GM12878 (cell line): ENCODE data around the gene TCF15. TPM values are rescaled to one million over a fixed set of nuclear protein-coding genes. Genes with fewer than 3 reads are reported as not detected.

Experiments
- ATAC-seq: fragments of 200-7000 bp; cut with Tn5 transposase; 3 replicates; pipeline ENCODE4 v1.9.1; 2020; ENCODE audit warnings: mild to moderate bottlenecking, moderate library complexity
- BruUV-seq: library from RNA; stranded (reverse); fragments of 400-500 nt; replicated peaks from 2 replicates; lab custom pipeline; 2021; lab: Mats Ljungman, UMichigan
- CTCF ChIA-PET: fragments of 300-600 bp; sonication (Branson Sonifier 250); formaldehyde crosslinking; extraction: SDS; loops from one replicate; lab custom pipeline; 2021; ENCODE audit warnings: inconsistent platforms; lab: Yijun Ruan, JAX
- POLR2A ChIA-PET: fragments of 350-600 bp; formaldehyde crosslinking; extraction: SDS; loops from one replicate; lab custom pipeline; 2021; ENCODE audit warnings: inconsistent platforms; lab: Charles Lee
- RAD21 ChIA-PET: fragments of 300-600 bp; sonication (Branson Sonifier 250); formaldehyde crosslinking; loops from one replicate; lab custom pipeline; 2023; ENCODE audit warnings: antibody characterized with exemption; ENCODE audit not compliant: unreplicated experiment; lab: Charles Lee
- SMC1A ChIA-PET: fragments of 300-600 bp; sonication (Branson Sonifier 250); formaldehyde crosslinking; loops from one replicate; lab custom pipeline; 2023; ENCODE audit not compliant: unreplicated experiment, uncharacterized antibody; lab: Charles Lee
- DNase-seq: peaks from one replicate; pipeline ENCODE4 v3.0.0-alpha.2; 2011; ENCODE audit warnings: low read depth, low spot score
- FAIRE-seq: peaks from 3 replicates; lab custom pipeline; 2011; peaks lifted over from hg19 to GRCh38; lab: Jason Lieb, UNC
- H2AFZ ChIP-seq: 2 replicates; pipeline ENCODE4 v1.6.0; 2011; ENCODE audit warnings: low read depth, low read length, control low read depth; ENCODE audit not compliant: control insufficient read depth
- H3K27ac ChIP-seq: 2 replicates; pipeline ENCODE4 v1.5.1; 2011; ENCODE audit warnings: control low read depth; ENCODE audit not compliant: control insufficient read depth, insufficient read depth
- H3K27me3 ChIP-seq, 2 experiments: replicated peaks in 1 of 2; 2 replicates each; pipeline versions ENCODE4 v1.6.0 to v1.6.1; 2011; ENCODE audit warnings: low read length in 1 of 2; ENCODE audit not compliant: control insufficient read depth in 2 of 2, insufficient read depth in 2 of 2
- H3K36me3 ChIP-seq, 2 experiments: 2 replicates each; pipeline ENCODE4 v1.5.1; 2011; ENCODE audit warnings: low read length in 1 of 2; ENCODE audit not compliant: control insufficient read depth in 2 of 2, insufficient read depth in 2 of 2
- H3K4me1 ChIP-seq: 2 replicates; pipeline ENCODE4 v1.6.1; 2011; ENCODE audit warnings: mild to moderate bottlenecking, low read length, moderate library complexity, mixed read lengths; ENCODE audit not compliant: control insufficient read depth, insufficient read depth
- H3K4me2 ChIP-seq: 2 replicates; pipeline ENCODE4 v1.6.0; 2011; ENCODE audit warnings: control low read depth; ENCODE audit not compliant: control insufficient read depth, insufficient read depth
- H3K4me3 ChIP-seq: fragments of 200-600 bp; sonication (generic); 2 replicates; pipeline ENCODE4 v1.5.1; 2016
- H3K79me2 ChIP-seq: 2 replicates; pipeline ENCODE4 v1.6.0; 2011; ENCODE audit warnings: low read length; ENCODE audit not compliant: control insufficient read depth, insufficient read depth
- H3K9ac ChIP-seq: 2 replicates; pipeline ENCODE4 v1.8.0; 2011; ENCODE audit warnings: low read length, control low read depth, mixed read lengths; ENCODE audit not compliant: control insufficient read depth, insufficient read depth
- H3K9me3 ChIP-seq: replicated peaks from 3 replicates; pipeline ENCODE4 v1.5.1; 2011; ENCODE audit warnings: mild to moderate bottlenecking, low read length; ENCODE audit not compliant: control insufficient read depth, insufficient read depth
- H4K20me1 ChIP-seq: 2 replicates; pipeline ENCODE4 v1.6.0; 2011; ENCODE audit not compliant: control insufficient read depth, insufficient read depth
- BHLHE40 ChIP-seq, 2 experiments: fragments of 450-650 bp in 1 of 2; IDR thresholded peaks; 2 replicates each; pipeline ENCODE4 v1.6.1; 2011 to 2017; ENCODE audit warnings: low read depth in 2 of 2, borderline replicate concordance in 1 of 2, improper control_type of control experiment in 1 of 2, low read length in 1 of 2, mild to moderate bottlenecking in 1 of 2
- WGBS: methylation state at CpG from one replicate; pipeline ENCODE4 v1.1.6; 2016; ENCODE audit warnings: low lambda C conversion rate; ENCODE audit not compliant: insufficient replicate concordance, insufficient coverage; ENCODE audit errors: missing lambda C conversion rate; 5-methylcytosine and 5-hydroxymethylcytosine counted together
- in situ Hi-C: fragments of 300-500 bp; cut with MboI; formaldehyde crosslinking; loops from 9 replicates; pipeline ENCODE4 v1.14.3; 2018; ENCODE audit warnings: mixed read lengths
- intact Hi-C: fragments of 100-400 bp; cut with micrococcal nuclease; formaldehyde crosslinking; loops from one replicate; pipeline ENCODE4 v1.14.2; 2022; ENCODE audit not compliant: unreplicated experiment
- polyA plus RNA-seq, 11 experiments: library from polyadenylated mRNA; depleted of rRNA in 4 of 11; unstranded in 6 of 11; stranded (reverse) in 5 of 11; fragments of >200 nt; fragmentation: Nextera tagmentation in 4 of 11; fragmentation: Illumina TruSeq in 1 of 11; extraction: Ambion mirVana in 4 of 11; extraction: Trizol in 1 of 11; gene quantifications; 1 replicate in 1 of 11; 2 replicates in 10 of 11; pipeline versions ENCODE4 v1.2.1 to v1.2.3, GENCODE V29; 2011 to 2016; ENCODE audit warnings: inconsistent platforms in 2 of 11, missing spikeins in 2 of 11, low read depth in 1 of 11
- total RNA-seq, 4 experiments: library from RNA; depleted of rRNA in 3 of 4; stranded (reverse); fragments of >200 nt in 3 of 4; fragmentation: Illumina TruSeq in 1 of 4; extraction: Trizol in 1 of 4; gene quantifications; 2 replicates each; pipeline versions ENCODE4 v1.2.1 to v1.2.3, GENCODE V29; 2013 to 2021
- TF ChIP-seq, protein P1 (sequence below): fragments of 450-650 bp; IDR thresholded peaks from 2 replicates; pipeline ENCODE4 v1.6.1; 2018; ENCODE audit warnings: borderline replicate concordance, mild to moderate bottlenecking; ENCODE audit not compliant: partially characterized antibody

TCF15 gene
- total and polyA plus RNA-seq, 10 of the 15 experiments (the other 5 are each of a cell fraction or from before 2014, with no cell fraction given), result 0.08 TPM; not detected in 9

DNA sequence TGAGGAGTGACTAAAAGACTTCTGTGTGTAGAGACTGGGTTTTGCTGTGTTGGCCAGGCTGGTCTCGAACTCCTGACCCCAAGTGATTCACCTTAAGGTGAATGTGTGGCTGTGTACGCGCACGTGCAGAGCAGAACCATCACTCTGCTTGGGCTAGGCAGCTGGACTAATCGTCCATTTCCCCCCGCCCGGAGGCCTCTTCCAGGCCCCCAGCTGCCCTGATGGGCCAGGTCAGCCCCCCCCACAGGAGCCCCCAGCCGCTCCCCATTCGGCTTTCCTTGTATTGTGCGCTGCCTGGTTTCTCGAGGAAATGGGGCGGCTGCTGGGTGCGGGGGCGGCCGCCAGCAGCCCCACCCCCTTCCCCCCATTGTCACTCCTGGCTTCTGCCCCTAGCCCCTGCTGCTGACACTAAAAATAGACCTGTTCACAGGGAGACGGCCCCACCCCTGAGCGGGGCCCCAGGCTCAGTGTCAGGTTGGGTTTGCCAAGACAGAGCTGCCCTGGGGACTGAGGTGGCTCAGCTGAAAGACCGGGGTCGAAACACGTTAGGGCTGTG is 41.9 kb downstream of the TCF15 start:
- ChIA-PET CTCF (interaction anchor here (0.5 to 8.4 kb wide), 4 partner anchors 10 to 171 kb away, joined by 3 to 46 read pairs (median 4); no protein-coding TSS in a partner anchor), RAD21 (interaction anchor here (1.0 kb wide), 2 partner anchors 77 kb away, joined by 3 to 5 read pairs; no protein-coding TSS in a partner anchor), POLR2A (interaction anchor here (0.6 kb wide), 1 partner anchor 60 kb away, joined by 3 read pairs; no protein-coding TSS in a partner anchor), SMC1A (interaction anchor here (0.7 kb wide), 1 partner anchor 77 kb away, joined by 3 read pairs; no protein-coding TSS in a partner anchor)
- BruUV-seq, result no TSS peak
- H3K79me2 ChIP-seq, result no peaks in the 10 kb centered on the region
- TF ChIP-seq BHLHE40 (IDR thresholded peaks at IDR 0.05; ENCODE audit: borderline replicate concordance in 1 of 2, low read depth in 2 of 2, low read length in 1 of 2), result peak in 1 of 2 experiments; percentile 22; a peak in 1 of 4 replicates
- TF ChIP-seq, protein P1, sequence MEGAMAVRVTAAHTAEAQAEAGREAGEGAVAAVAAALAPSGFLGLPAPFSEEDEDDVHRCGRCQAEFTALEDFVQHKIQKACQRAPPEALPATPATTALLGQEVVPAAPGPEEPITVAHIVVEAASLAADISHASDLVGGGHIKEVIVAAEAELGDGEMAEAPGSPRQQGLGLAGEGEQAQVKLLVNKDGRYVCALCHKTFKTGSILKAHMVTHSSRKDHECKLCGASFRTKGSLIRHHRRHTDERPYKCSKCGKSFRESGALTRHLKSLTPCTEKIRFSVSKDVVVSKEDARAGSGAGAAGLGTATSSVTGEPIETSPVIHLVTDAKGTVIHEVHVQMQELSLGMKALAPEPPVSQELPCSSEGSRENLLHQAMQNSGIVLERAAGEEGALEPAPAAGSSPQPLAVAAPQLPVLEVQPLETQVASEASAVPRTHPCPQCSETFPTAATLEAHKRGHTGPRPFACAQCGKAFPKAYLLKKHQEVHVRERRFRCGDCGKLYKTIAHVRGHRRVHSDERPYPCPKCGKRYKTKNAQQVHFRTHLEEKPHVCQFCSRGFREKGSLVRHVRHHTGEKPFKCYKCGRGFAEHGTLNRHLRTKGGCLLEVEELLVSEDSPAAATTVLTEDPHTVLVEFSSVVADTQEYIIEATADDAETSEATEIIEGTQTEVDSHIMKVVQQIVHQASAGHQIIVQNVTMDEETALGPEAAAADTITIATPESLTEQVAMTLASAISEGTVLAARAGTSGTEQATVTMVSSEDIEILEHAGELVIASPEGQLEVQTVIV, result no peak
- no peak overlapping the region for H3K9ac ChIP-seq
- FAIRE-seq (no peak), ATAC-seq (no peak), DNase-seq (no peak)
- H3K27me3 ChIP-seq, result peaks cover 0 to 7% of the 10 kb centered on the region in 2 experiments; a peak in 2 of 4 replicates
- intact Hi-C loops (no loop called here), in situ Hi-C loops (no loop called here)
- no peak overlapping the region for H3K4me3 ChIP-seq
- no peak overlapping the region for H3K4me2 ChIP-seq
- no peaks in the 10 kb centered on the region for H3K4me1 ChIP-seq
- no peaks in the 10 kb centered on the region for H3K9me3 ChIP-seq
- no peaks in the 10 kb centered on the region for H3K36me3 ChIP-seq
- H3K27ac ChIP-seq, result no peak overlapping the region
- H2AFZ ChIP-seq, result no peak overlapping the region
- no peaks in the 10 kb centered on the region for H4K20me1 ChIP-seq
- 20% methylated on average over 19 of the region's 20 CpGs for WGBS
